DOHH2 (cell line): Measurements from ENCODE around the gene DNAJB4.

ENCODE experiments used
- CTCF ChIP-seq: fragments of 200-600 bp; sonication (generic); IDR thresholded peaks from one replicate; pipeline ENCODE4 v1.5.1; 2014; ENCODE audit warnings: antibody characterized with exemption, mild to moderate bottlenecking, low read depth, low read length; ENCODE audit not compliant: poor library complexity, severe bottlenecking
- EZH2phosphoT487 ChIP-seq: fragments of 200-600 bp; sonication (generic); IDR thresholded peaks from 2 replicates; pipeline ENCODE4 v1.6.1; 2017; ENCODE audit warnings: borderline replicate concordance, mild to moderate bottlenecking, antibody characterized with exemption, low read length, moderate library complexity, mixed read lengths

DNA sequence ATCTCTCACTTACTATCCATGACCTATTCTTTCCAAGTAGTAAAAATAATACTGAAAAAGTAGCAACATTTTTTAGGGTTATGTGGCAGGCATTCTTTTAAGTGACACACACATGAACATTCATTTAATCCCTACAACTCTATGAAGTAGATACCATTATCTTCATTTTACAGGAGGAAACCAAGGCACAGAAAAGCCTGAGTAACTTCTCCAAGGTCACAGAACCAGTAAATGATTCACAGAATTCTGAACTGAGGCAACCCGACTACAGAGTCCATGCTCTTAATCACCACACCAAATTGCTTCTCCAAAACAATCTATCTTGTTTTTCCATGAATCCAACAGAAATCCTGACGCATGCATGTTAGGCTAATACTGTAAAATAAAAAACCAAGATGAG lies 43.3 kb upstream of the DNAJB4 start:
- no peak for TF ChIP-seq CTCF
- no peak for TF ChIP-seq EZH2phosphoT487
